GOT3 (cell line): ENCODE measurements around the gene KIF1A.

Experiments
- DNase-seq: peaks from one replicate; lab custom pipeline; 2025; ENCODE audit warnings: mixed read lengths; lab: John Stamatoyannopoulos, UW

The KIF1A gene

GRCh38 chr2:240819858-240820606 lies at the start of gene KIF1A:
Gene KIF1A (minus strand): TSS chr2:240820219. CDS start chr2:240797752, 22,467 bp downstream.
- no peak for DNase-seq

GRCh38 chr2:240869109-240869955 lies 49.3 kb upstream of the KIF1A start:
- no peak for DNase-seq

- no peak for DNase-seq
Observed at GRCh38 chr2:240868286-240869108, 48.5 kb upstream of the KIF1A start, which contains the start of gene AGXT. Gene AGXT (plus strand): TSS chr2:240868824. CDS start chr2:240868866, 42 bp downstream.

GRCh38 chr2:240865391-240865790 lies 45.4 kb upstream of the KIF1A start:
- no peak for DNase-seq

GRCh38 chr2:240864475-240864874 lies 44.5 kb upstream of the KIF1A start:
- no peak for DNase-seq

GRCh38 chr2:240861547-240861946 lies 41.5 kb upstream of the KIF1A start:
- DNase-seq = no peak

GRCh38 chr2:240858871-240859270 lies 38.9 kb upstream of the KIF1A start:
- DNase-seq = no peak

- DNase-seq = no peak
Observed at GRCh38 chr2:240858321-240858720, 38.3 kb upstream of the KIF1A start.

- no peak for DNase-seq
Observed at GRCh38 chr2:240857039-240858008, 37.3 kb upstream of the KIF1A start.

GRCh38 chr2:240856151-240856980 lies 36.3 kb upstream of the KIF1A start:
- no peak for DNase-seq

- DNase-seq = no peak
Observed at GRCh38 chr2:240855670-240856069, 35.7 kb upstream of the KIF1A start.

GRCh38 chr2:240852671-240853314 lies 32.8 kb upstream of the KIF1A start:
- no peak for DNase-seq

- DNase-seq = peak; percentile 45
Observed at GRCh38 chr2:240851078-240851991, 31.3 kb upstream of the KIF1A start.

GRCh38 chr2:240850756-240851077 lies 30.7 kb upstream of the KIF1A start:
- DNase-seq = no peak

GRCh38 chr2:240850026-240850425 lies 30.0 kb upstream of the KIF1A start:
- no peak for DNase-seq

- no peak for DNase-seq
Observed at GRCh38 chr2:240848900-240849680, 29.1 kb upstream of the KIF1A start.

- DNase-seq = no peak
Observed at GRCh38 chr2:240847817-240848216, 27.8 kb upstream of the KIF1A start.
